Common myeloid progenitor, CD34-positive (primary cell): ENCODE measurements around the gene RABGGTB.

Experiments
- CTCF ChIA-PET: fragments of 350-600 bp; sonication (Branson Sonifier 250); formaldehyde crosslinking; loops from one replicate; lab custom pipeline; 2021; ENCODE audit warnings: antibody characterized with exemption; lab: Charles Lee
- POLR2A ChIA-PET: fragments of 350-600 bp; sonication (Branson Sonifier 250); formaldehyde crosslinking; loops from one replicate; lab custom pipeline; 2021; ENCODE audit warnings: antibody characterized with exemption; lab: Charles Lee
- DNase-seq, 3 donors: peaks; one replicate each; pipeline versions ENCODE4 v3.0.0 to v3.0.0-alpha.2; 2013
- H3K27ac ChIP-seq, 2 experiments: 1 replicate in 1 of 2; 2 replicates in 1 of 2; pipeline ENCODE4 v1.7.0; 2013; ENCODE audit warnings: inconsistent platforms in 2 of 2, low read length in 2 of 2, mild to moderate bottlenecking in 2 of 2, low read depth in 1 of 2, moderate library complexity in 1 of 2; ENCODE audit not compliant: severe bottlenecking in 2 of 2, insufficient read depth in 1 of 2, poor library complexity in 1 of 2
- H3K27me3 ChIP-seq, 5 experiments: replicated peaks in 2 of 5; 1 replicate in 3 of 5; 2 replicates in 2 of 5; pipeline versions ENCODE4 v1.6.1 to v1.7.0; 2013; ENCODE audit warnings: low read length in 4 of 5, mild to moderate bottlenecking in 2 of 5, moderate library complexity in 2 of 5, inconsistent platforms in 1 of 5; ENCODE audit not compliant: insufficient read depth in 5 of 5, control insufficient read depth in 4 of 5
- H3K36me3 ChIP-seq, 4 experiments: 1 replicate in 2 of 4; 2 replicates in 2 of 4; pipeline versions ENCODE4 v1.6.1 to v1.7.0; 2013; ENCODE audit warnings: low read length in 3 of 4, control low read depth in 1 of 4, mild to moderate bottlenecking in 1 of 4; ENCODE audit not compliant: control insufficient read depth in 4 of 4, insufficient read depth in 4 of 4
- H3K4me1 ChIP-seq, 4 experiments: 1 replicate in 3 of 4; 2 replicates in 1 of 4; pipeline versions ENCODE4 v1.6.1 to v1.7.1; 2013; ENCODE audit warnings: low read length in 3 of 4, mild to moderate bottlenecking in 3 of 4, control low read depth in 1 of 4, inconsistent platforms in 1 of 4, moderate library complexity in 1 of 4; ENCODE audit not compliant: control insufficient read depth in 4 of 4, insufficient read depth in 4 of 4; ENCODE audit errors: control extremely low read depth in 1 of 4
- H3K4me3 ChIP-seq, 7 experiments: 1 replicate in 4 of 7; 2 replicates in 3 of 7; pipeline versions ENCODE4 v1.5.1 to v1.7.0; 2013; ENCODE audit warnings: mild to moderate bottlenecking in 7 of 7, low read length in 6 of 7, moderate library complexity in 6 of 7, inconsistent platforms in 2 of 7, low read depth in 2 of 7, control low read depth in 1 of 7; ENCODE audit not compliant: insufficient read depth in 4 of 7, control insufficient read depth in 1 of 7; ENCODE audit errors: extremely low read depth in 1 of 7
- H3K9me3 ChIP-seq, 5 experiments: 1 replicate in 4 of 5; 2 replicates in 1 of 5; pipeline versions ENCODE4 v1.6.1 to v1.7.1; 2013; ENCODE audit warnings: low read length in 4 of 5, mild to moderate bottlenecking in 2 of 5, inconsistent platforms in 1 of 5, low read depth in 1 of 5, moderate library complexity in 1 of 5; ENCODE audit not compliant: control insufficient read depth in 4 of 5, insufficient read depth in 2 of 5; ENCODE audit errors: control extremely low read depth in 1 of 5
- WGBS: methylation state at CpG from one replicate; pipeline ENCODE4 v1.1.5; 2013; ENCODE audit not compliant: insufficient coverage; 5-methylcytosine and 5-hydroxymethylcytosine counted together

The RABGGTB gene

GRCh38 chr1:75792091-75792490 is 6.0 kb downstream of the RABGGTB start:
- no peaks in the 10 kb centered on the region for H3K9me3 ChIP-seq
- no peak overlapping the region for H3K27ac ChIP-seq
- no peak overlapping the region for H3K4me3 ChIP-seq
- ChIA-PET CTCF (no interaction called here), POLR2A (no interaction called here)
- no peak for DNase-seq
- H3K4me1 ChIP-seq: peaks cover 25 to 40% (median 34%) of the 10 kb centered on the region in 4 experiments
- WGBS: 100% methylated on average over 1 of the region's 3 CpGs
- peaks cover 32 to 91% (median 59%) of the 10 kb centered on the region in 4 experiments for H3K36me3 ChIP-seq
- H3K27me3 ChIP-seq: no peaks in the 10 kb centered on the region

DNA sequence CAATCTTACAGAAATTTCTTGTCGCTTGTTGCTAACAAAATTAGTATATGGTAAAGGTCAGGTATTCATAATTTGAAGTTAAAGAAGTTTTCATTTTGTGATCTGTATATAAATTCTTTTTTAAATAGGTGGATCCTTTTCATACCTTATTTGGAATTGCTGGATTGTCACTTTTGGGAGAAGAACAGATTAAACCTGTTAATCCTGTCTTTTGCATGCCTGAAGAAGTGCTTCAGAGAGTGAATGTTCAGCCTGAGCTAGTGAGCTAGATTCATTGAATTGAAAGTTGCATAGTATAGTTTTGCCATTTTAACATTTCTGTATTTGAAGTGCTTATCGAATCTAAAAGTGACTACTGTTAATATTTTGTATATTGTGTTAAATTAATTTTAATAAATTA is 8.3 kb downstream of the RABGGTB start:
- no peak for DNase-seq
- Histone ChIP-seq H3K4me3 (no peak overlapping the region), H3K27ac (no peak overlapping the region), H3K27me3 (no peaks in the 10 kb centered on the region), H3K9me3 (no peaks in the 10 kb centered on the region), H3K36me3 (peaks cover 29 to 77% (median 55%) of the 10 kb centered on the region in 4 experiments), H3K4me1 (peaks cover 4 to 17% (median 12%) of the 10 kb centered on the region in 4 experiments)
- 100% methylated on average over 1 of the region's 2 CpGs for WGBS
- CTCF ChIA-PET: no interaction called here
- POLR2A ChIA-PET: no interaction called here

DNA sequence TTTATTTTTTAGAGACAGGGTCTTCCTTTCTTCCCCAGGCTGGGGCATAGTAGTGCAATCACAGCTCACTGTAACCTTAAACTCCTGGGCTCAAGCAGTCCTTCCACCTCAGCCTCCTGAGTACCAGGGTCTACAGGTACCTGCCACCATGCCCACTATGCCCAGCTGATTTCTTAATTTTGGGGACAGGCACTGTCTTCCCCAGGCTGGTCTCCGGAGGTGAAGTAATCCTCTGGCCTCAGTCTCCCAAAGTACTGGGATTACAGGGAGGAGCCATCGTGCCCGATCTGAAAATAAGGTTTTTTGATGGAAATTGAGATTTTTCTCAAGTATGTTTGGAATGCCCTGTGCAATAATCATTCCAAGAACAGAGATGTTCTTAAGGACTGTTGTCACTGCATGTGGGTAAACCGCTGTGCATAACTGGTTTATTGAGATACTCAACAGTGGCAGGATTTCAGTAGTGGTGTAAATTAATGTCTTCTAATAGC is 9.7 kb downstream of the RABGGTB start:
- peak in 1 of 3 donors; percentile 3 for DNase-seq
- no peak overlapping the region for H3K27ac ChIP-seq
- no peak overlapping the region for H3K4me3 ChIP-seq
- H3K27me3 ChIP-seq: no peaks in the 10 kb centered on the region
- H3K4me1 ChIP-seq: peaks cover 0 to 4% (median 2%) of the 10 kb centered on the region in 4 experiments
- ChIA-PET CTCF (interaction anchor here (0.7 kb wide), 1 partner anchor 11 kb away, joined by 3 read pairs; no protein-coding TSS in a partner anchor), POLR2A (no interaction called here)
- 96% methylated on average over 4 of the region's 4 CpGs for WGBS
- no peaks in the 10 kb centered on the region for H3K9me3 ChIP-seq
- H3K36me3 ChIP-seq: peaks cover 26 to 65% (median 46%) of the 10 kb centered on the region in 4 experiments

GRCh38 chr1:75796376-75797272 is 10.6 kb downstream of the RABGGTB start, which contains the start of gene MSH4:
MSH4 (plus strand) TSS chr1:75796882; CDS start chr1:75796986, 104 bp downstream.
- POLR2A ChIA-PET: no interaction called here
- Histone ChIP-seq H3K9me3 (no peaks in the 10 kb centered on the region), H3K4me1 (no peaks in the 10 kb centered on the region), H3K27me3 (no peaks in the 10 kb centered on the region), H3K27ac (no peak within 1 kb of the TSS), H3K4me3 (no peak within 1 kb of the TSS), H3K36me3 (peaks cover 18 to 58% (median 39%) of the 10 kb centered on the region in 4 experiments)
- DNase-seq: peak in 1 of 3 donors; percentile 1
- CTCF ChIA-PET: interaction anchor here (0.7 kb wide), 1 partner anchor 10 kb away, joined by 3 read pairs; no protein-coding TSS in a partner anchor
- 98% methylated on average over 30 of the region's 34 CpGs for WGBS

DNA sequence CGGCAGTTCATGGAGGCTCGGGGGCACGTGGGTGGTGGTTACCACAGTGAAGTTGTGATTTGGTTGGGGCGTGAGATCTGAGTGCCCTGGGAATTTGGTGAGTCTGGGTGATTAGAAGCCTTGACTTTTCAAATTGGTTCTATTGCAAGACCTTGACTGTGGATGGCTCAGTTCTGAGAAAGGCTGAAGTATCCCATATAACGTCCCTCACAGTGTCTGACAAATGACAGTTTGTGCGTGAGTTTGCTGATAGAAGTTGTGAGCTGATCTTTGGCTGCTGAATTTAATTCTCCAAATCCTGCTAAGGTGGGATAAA is 11.2 kb downstream of the RABGGTB start:
- Histone ChIP-seq H3K4me1 (no peaks in the 10 kb centered on the region), H3K27ac (no peak overlapping the region), H3K36me3 (peaks cover 16 to 51% (median 34%) of the 10 kb centered on the region in 4 experiments), H3K27me3 (no peaks in the 10 kb centered on the region), H3K4me3 (no peak overlapping the region), H3K9me3 (no peaks in the 10 kb centered on the region)
- POLR2A ChIA-PET: no interaction called here
- whole genome bisulfite sequencing: 75% methylated on average over 5 of the region's 6 CpGs
- CTCF ChIA-PET: no interaction called here
- DNase-seq: no peak

DNA sequence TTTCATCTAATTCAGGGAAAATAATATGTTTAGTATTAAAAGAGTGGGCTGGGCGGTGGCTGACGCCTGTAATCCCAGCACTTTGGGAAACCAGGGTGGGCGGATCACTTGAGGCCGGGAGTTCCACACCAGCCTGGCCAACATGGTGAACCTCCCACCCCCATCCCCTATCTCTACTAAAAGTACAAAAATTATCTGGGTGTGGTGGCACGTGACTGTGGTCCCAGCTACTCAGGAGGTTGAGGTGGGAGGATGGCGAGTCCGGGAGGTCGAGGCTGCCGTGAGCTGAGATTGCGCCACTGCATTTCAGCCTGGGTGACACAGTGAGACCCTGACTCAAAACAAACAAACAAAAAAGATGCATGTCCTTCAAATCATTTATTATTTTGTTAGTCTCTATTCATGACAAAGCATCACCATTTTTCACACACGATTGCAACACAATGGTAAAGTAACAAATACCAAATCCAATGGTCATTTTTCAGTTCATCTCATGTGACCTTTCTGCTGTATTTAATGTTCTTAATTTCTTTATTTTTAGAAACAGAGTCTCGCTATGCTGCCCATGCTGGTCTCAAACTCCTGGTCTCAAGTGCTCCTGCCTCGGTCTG is 11.7 kb downstream of the RABGGTB start:
- no peaks in the 10 kb centered on the region for H3K4me1 ChIP-seq
- H3K9me3 ChIP-seq: no peaks in the 10 kb centered on the region
- POLR2A ChIA-PET: interaction anchor here (0.6 kb wide), 1 partner anchor 67 kb away, joined by 5 read pairs; no protein-coding TSS in a partner anchor
- H3K27ac ChIP-seq: no peak overlapping the region
- 94% methylated on average over 8 of the region's 13 CpGs for WGBS
- peaks cover 16 to 47% (median 30%) of the 10 kb centered on the region in 4 experiments for H3K36me3 ChIP-seq
- no peaks in the 10 kb centered on the region for H3K27me3 ChIP-seq
- CTCF ChIA-PET: no interaction called here
- H3K4me3 ChIP-seq: no peak overlapping the region
- DNase-seq: no peak
